ENCODE measurements around the gene IPCEF1. TPM values are rescaled to one million over a fixed set of nuclear protein-coding genes. Genes with fewer than 3 reads are reported as not detected.

The IPCEF1 gene
- total and polyA plus RNA-seq, 2 of the 8 experiments (the other 6 are each of a cell fraction or from before 2014, with no cell fraction given), result 0.41 to 0.78 TPM

DNA sequence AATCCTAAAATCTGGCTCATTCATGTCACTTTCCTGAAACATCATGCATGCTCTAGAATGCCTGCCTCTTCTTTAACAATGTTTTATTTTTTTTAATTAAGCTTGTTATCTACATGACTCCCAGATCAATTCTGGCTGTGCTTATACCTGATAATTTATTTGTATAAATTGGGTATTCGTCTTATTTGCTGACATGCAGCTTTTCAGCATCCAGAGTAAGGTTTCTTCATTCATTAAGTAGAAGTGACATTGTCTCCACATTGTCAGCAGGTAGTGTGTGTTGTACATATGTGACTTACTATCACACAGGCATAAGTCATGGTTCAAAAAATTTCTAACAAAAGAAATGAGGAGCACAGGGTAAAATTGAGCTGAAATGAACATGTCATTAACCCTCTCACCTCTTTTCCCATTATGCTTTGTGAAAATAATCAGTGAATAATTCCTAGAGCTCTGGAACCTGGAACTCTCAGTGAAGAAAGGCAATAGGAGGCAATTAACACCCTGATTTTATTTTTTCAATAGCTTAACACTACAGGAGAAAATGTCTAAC lies 160.2 kb downstream of the IPCEF1 start:
- H3K23ac ChIP-seq (ENCODE audit: insufficient read length), result no peak overlapping the region
- H2BK15ac ChIP-seq (ENCODE audit: low read length), result no peak overlapping the region
- no peaks in the 10 kb centered on the region for H3K27me3 ChIP-seq (replicated peaks in 1 of 4; ENCODE audit: control insufficient read depth in 3 of 4, extremely low read depth in 1 of 4, insufficient read depth in 3 of 4, low read length in 3 of 4)
- H2BK20ac ChIP-seq (ENCODE audit: low read length), result no peak overlapping the region
- no peak overlapping the region for H3K27ac ChIP-seq (ENCODE audit: low read depth, low read length)
- no peaks in the 10 kb centered on the region for H3K79me1 ChIP-seq (ENCODE audit: low read depth, low read length)
- no peak overlapping the region for H3K4me3 ChIP-seq (ENCODE audit: extremely low read depth in 1 of 4, insufficient read depth in 2 of 4, low read depth in 3 of 4, low read length in 4 of 4)
- ChIA-PET CTCF (ENCODE audit: partially characterized antibody) (interaction anchor here (1.0 kb wide), 1 partner anchor 10 kb away, joined by 3 read pairs; no protein-coding TSS in a partner anchor), POLR2A (ENCODE audit: partially characterized antibody) (interaction anchor here (0.6 kb wide), 1 partner anchor 23 kb away, joined by 3 read pairs; no protein-coding TSS in a partner anchor)
- H2BK120ac ChIP-seq (replicated peaks; ENCODE audit: low read depth, low read length), result no peak overlapping the region
- H4K91ac ChIP-seq (replicated peaks; ENCODE audit: insufficient read length, low read length), result no peak overlapping the region
- no peak overlapping the region for H3K9ac ChIP-seq (replicated peaks in 1 of 4; ENCODE audit: extremely low read depth in 1 of 4, low read depth in 3 of 4, low read length in 3 of 4)
- H2BK5ac ChIP-seq (ENCODE audit: low read depth, low read length), result no peak overlapping the region
- no peak overlapping the region for H2AFZ ChIP-seq (ENCODE audit: low read length)
- H3K56ac ChIP-seq (replicated peaks; ENCODE audit: insufficient read length, low read depth, low read length), result no peak overlapping the region
- no peaks in the 10 kb centered on the region for H3K36me3 ChIP-seq (ENCODE audit: control insufficient read depth in 2 of 4, insufficient read depth in 4 of 4, low read length in 3 of 4)
- no peak overlapping the region for H3K18ac ChIP-seq (ENCODE audit: extremely low read depth, low read length)
- H3K4me1 ChIP-seq (replicated peaks in 1 of 4; ENCODE audit: control insufficient read depth in 3 of 4, insufficient read depth in 4 of 4, low read length in 3 of 4), result no peaks in the 10 kb centered on the region
- FAIRE-seq (no peak), DNase-seq (ENCODE audit: low read depth in 1 of 2, low spot score in 2 of 2) (no peak)
- 70% methylated on average over 1 of the region's 1 CpG; no CpG with 5 or more reads in 1 of the 2 experiments for WGBS, 2 experiments (ENCODE audit: extremely low coverage in 1 of 2, insufficient coverage in 1 of 2, insufficient read length in 1 of 2, insufficient replicate concordance in 2 of 2, low coverage in 1 of 2, low lambda C conversion rate in 2 of 2, missing lambda C conversion rate in 1 of 2)
- H4K5ac ChIP-seq (ENCODE audit: insufficient read length, low read depth, low read length), result no peak overlapping the region
- no peak overlapping the region for H2BK12ac ChIP-seq (ENCODE audit: low read depth, low read length)
- no peak overlapping the region for H3K4ac ChIP-seq (replicated peaks; ENCODE audit: insufficient read length, low read depth, low read length)
- no peaks in the 10 kb centered on the region for H3K9me3 ChIP-seq (ENCODE audit: insufficient read depth in 2 of 2, low read depth in 1 of 2, low read length in 1 of 2)
- H3K14ac ChIP-seq (ENCODE audit: insufficient read length), result no peak overlapping the region
- H4K20me1 ChIP-seq (replicated peaks in 1 of 2; ENCODE audit: control insufficient read depth in 1 of 2, insufficient read depth in 2 of 2, low read length in 2 of 2), result no peaks in the 10 kb centered on the region
- no peak overlapping the region for H2AK5ac ChIP-seq (ENCODE audit: low read depth, low read length)
- H3K79me2 ChIP-seq (ENCODE audit: control insufficient read depth in 1 of 2, insufficient read depth in 2 of 2, low read length in 2 of 2), result no peaks in the 10 kb centered on the region
- H3K23me2 ChIP-seq (ENCODE audit: low read depth, low read length), result no peaks in the 10 kb centered on the region
- no peak overlapping the region for H3K4me2 ChIP-seq (ENCODE audit: insufficient read depth in 1 of 2, low read depth in 2 of 2, low read length in 2 of 2)
- no peak overlapping the region for H4K8ac ChIP-seq (ENCODE audit: extremely low read depth, insufficient read depth, low read length)
- TF ChIP-seq JUN (IDR thresholded peaks at IDR 0.05; ENCODE audit: low read depth, low read length), result no peak
- TF ChIP-seq BRCA1 (IDR thresholded peaks at IDR 0.05; ENCODE audit: low read depth, low read length), result no peak
- no peak for TF ChIP-seq POLR2AphosphoS5 (IDR thresholded peaks at IDR 0.05; ENCODE audit: low read depth, low read length)
- no peak for TF ChIP-seq CREB1 (IDR thresholded peaks at IDR 0.05)
- TF ChIP-seq TAF1 (IDR thresholded peaks at IDR 0.05; ENCODE audit: low read depth, low read length), result no peak
- no peak for TF ChIP-seq SP2 (IDR thresholded peaks at IDR 0.05; ENCODE audit: low read length)
- no peak for TF ChIP-seq SP1 (IDR thresholded peaks at IDR 0.05; ENCODE audit: low read depth, low read length)
- TF ChIP-seq CBX5 (IDR thresholded peaks at IDR 0.05; ENCODE audit: low read depth, low read length), result no peak
- no peak for TF ChIP-seq CHD2 (IDR thresholded peaks at IDR 0.05; ENCODE audit: low read length)
- TF ChIP-seq PHF8 (conservative IDR thresholded peaks at IDR 0.05; ENCODE audit: low read depth, low read length), result no peak
- TF ChIP-seq SAP30 (IDR thresholded peaks at IDR 0.05; ENCODE audit: insufficient read depth, insufficient replicate concordance, low read length), result no peak
- no peak for TF ChIP-seq RNF2 (IDR thresholded peaks at IDR 0.05; ENCODE audit: borderline replicate concordance, low read depth, low read length, missing control alignments, poor library complexity, severe bottlenecking)
